Neuronal stem cell (in vitro differentiated cells): ENCODE results near the gene HDAC4.
A peak's percentile ranks its signal among the peaks of the same experiment; 100 is the strongest.

Source experiments
- DNase-seq: peaks from one replicate; pipeline ENCODE4 v3.0.0-alpha.2; 2013; ENCODE audit warnings: low spot score
- H2AFZ ChIP-seq: one replicate; pipeline ENCODE4 v1.6.1; 2013; ENCODE audit warnings: mild to moderate bottlenecking, low read length, inconsistent platforms
- H2AK5ac ChIP-seq: 2 replicates; pipeline ENCODE4 v1.6.1; 2013; ENCODE audit warnings: low read depth, mild to moderate bottlenecking, inconsistent platforms, low read length, moderate library complexity, mixed read lengths
- H2BK120ac ChIP-seq: 2 replicates; pipeline ENCODE4 v1.6.1; 2013; ENCODE audit warnings: low read depth, mild to moderate bottlenecking, inconsistent platforms, low read length, moderate library complexity, mixed read lengths
- H2BK12ac ChIP-seq: one replicate; pipeline ENCODE4 v1.6.1; 2013; ENCODE audit warnings: low read length, inconsistent platforms
- H2BK15ac ChIP-seq: 2 replicates; pipeline ENCODE4 v1.6.1; 2013; ENCODE audit warnings: mild to moderate bottlenecking, low read length, inconsistent platforms, mixed read lengths
- H2BK5ac ChIP-seq: one replicate; pipeline ENCODE4 v1.6.1; 2013; ENCODE audit warnings: inconsistent platforms, mild to moderate bottlenecking, low read length, moderate library complexity
- H3K14ac ChIP-seq: one replicate; pipeline ENCODE4 v1.6.1; 2013; ENCODE audit warnings: low read length, inconsistent platforms
- H3K18ac ChIP-seq: 2 replicates; pipeline ENCODE4 v1.6.1; 2013; ENCODE audit warnings: low read length, inconsistent platforms
- H3K23ac ChIP-seq: 2 replicates; pipeline ENCODE4 v1.6.1; 2013; ENCODE audit warnings: low read depth, mild to moderate bottlenecking, mixed read lengths, low read length, inconsistent platforms; ENCODE audit not compliant: poor library complexity
- H3K27ac ChIP-seq: replicated peaks from 3 replicates; pipeline ENCODE4 v1.5.1; 2013; ENCODE audit warnings: low read length, inconsistent platforms
- H3K27me3 ChIP-seq, 3 experiments: 2 replicates each; pipeline ENCODE4 v1.6.1; 2013; ENCODE audit warnings: low read length in 3 of 3, mild to moderate bottlenecking in 2 of 3, inconsistent platforms in 1 of 3, low read depth in 1 of 3, mixed read lengths in 1 of 3, moderate library complexity in 1 of 3; ENCODE audit not compliant: control insufficient read depth in 3 of 3, insufficient read depth in 3 of 3
- H3K36me3 ChIP-seq, 2 donors: replicated peaks in 1 of 2; 2 replicates each; pipeline ENCODE4 v1.6.1; 2013; ENCODE audit warnings: low read length in 2 of 2; ENCODE audit not compliant: control insufficient read depth in 2 of 2, insufficient read depth in 2 of 2
- H3K4ac ChIP-seq: 2 replicates; pipeline ENCODE4 v1.6.1; 2013; ENCODE audit warnings: inconsistent platforms, mild to moderate bottlenecking, low read length, moderate library complexity
- H3K4me1 ChIP-seq, 2 donors: 1 replicate in 1 of 2; 2 replicates in 1 of 2; pipeline ENCODE4 v1.6.1; 2013; ENCODE audit warnings: low read length in 2 of 2, low read depth in 1 of 2; ENCODE audit not compliant: control insufficient read depth in 2 of 2, insufficient read depth in 1 of 2
- H3K4me2 ChIP-seq: one replicate; pipeline ENCODE4 v1.6.1; 2013; ENCODE audit warnings: mild to moderate bottlenecking, low read length, inconsistent platforms; ENCODE audit not compliant: insufficient read depth, poor library complexity, severe bottlenecking
- H3K4me3 ChIP-seq, 2 donors: 2 replicates each; pipeline ENCODE4 v1.5.1; 2013; ENCODE audit warnings: low read length in 2 of 2, mild to moderate bottlenecking in 2 of 2, inconsistent platforms in 1 of 2, moderate library complexity in 1 of 2
- H3K79me1 ChIP-seq: one replicate; pipeline ENCODE4 v1.6.1; 2013; ENCODE audit warnings: low read depth, mild to moderate bottlenecking, inconsistent platforms, low read length, moderate library complexity
- H3K9ac ChIP-seq: one replicate; pipeline ENCODE4 v1.6.1; 2013; ENCODE audit warnings: mild to moderate bottlenecking, low read depth, low read length, inconsistent platforms; ENCODE audit not compliant: poor library complexity
- H3K9me3 ChIP-seq, 2 donors: replicated peaks in 1 of 2; 2 replicates each; pipeline versions ENCODE3 to v1.6.1; 2013; ENCODE audit warnings: low read length in 2 of 2, mild to moderate bottlenecking in 2 of 2, inconsistent platforms in 1 of 2, low read depth in 1 of 2, mixed read lengths in 1 of 2, moderate library complexity in 1 of 2; ENCODE audit not compliant: control insufficient read depth in 2 of 2, insufficient read depth in 1 of 2
- H4K8ac ChIP-seq: one replicate; pipeline ENCODE4 v1.6.1; 2013; ENCODE audit warnings: low read depth, mild to moderate bottlenecking, inconsistent platforms, low read length, moderate library complexity
- H4K91ac ChIP-seq: one replicate; pipeline ENCODE4 v1.6.1; 2013; ENCODE audit warnings: low read length, low read depth, mild to moderate bottlenecking, inconsistent platforms; ENCODE audit not compliant: poor library complexity
- WGBS, 2 donors: extraction: QIAGEN DNeasy Blood & Tissue Kit; methylation state at CpG; one replicate each; pipeline ENCODE4 v1.1.7; 2013; ENCODE audit warnings: missing lambda C conversion rate in 2 of 2, mixed read lengths in 1 of 2; ENCODE audit not compliant: insufficient read length in 2 of 2, insufficient replicate concordance in 1 of 2; ENCODE audit errors: extremely low coverage in 2 of 2; 5-methylcytosine and 5-hydroxymethylcytosine counted together

The HDAC4 gene

GRCh38 chr2:239053801-239054503 lies 346.9 kb downstream of the HDAC4 start:
- no peak overlapping the region for H3K27ac ChIP-seq
- peak overlapping the region; percentile 31 for H3K14ac ChIP-seq
- no peaks in the 10 kb centered on the region for H3K4me1 ChIP-seq
- H3K9me3 ChIP-seq, result peaks cover 2 to 7% of the 10 kb centered on the region in 2 donors
- peak overlapping the region; percentile 36 for H3K23ac ChIP-seq
- no peak overlapping the region for H2AFZ ChIP-seq
- no peak overlapping the region for H3K4ac ChIP-seq
- peaks cover 13 to 54% of the 10 kb centered on the region in 2 donors for H3K36me3 ChIP-seq
- no peak overlapping the region for H2AK5ac ChIP-seq
- H3K4me3 ChIP-seq, result no peak overlapping the region
- WGBS, 2 donors, result no CpG with 5 or more reads among the region's 15 CpGs
- DNase-seq, result no peak
- no peak overlapping the region for H3K18ac ChIP-seq
- no peaks in the 10 kb centered on the region for H3K79me1 ChIP-seq
- H2BK15ac ChIP-seq, result no peak overlapping the region
- no peak overlapping the region for H4K91ac ChIP-seq
- no peak overlapping the region for H2BK12ac ChIP-seq
- H3K4me2 ChIP-seq, result no peak overlapping the region
- no peak overlapping the region for H2BK120ac ChIP-seq
- no peak overlapping the region for H4K8ac ChIP-seq
- peak overlapping the region; percentile 37 for H3K9ac ChIP-seq
- H3K27me3 ChIP-seq, result no peaks in the 10 kb centered on the region
- H2BK5ac ChIP-seq, result peak overlapping the region; percentile 58

DNA sequence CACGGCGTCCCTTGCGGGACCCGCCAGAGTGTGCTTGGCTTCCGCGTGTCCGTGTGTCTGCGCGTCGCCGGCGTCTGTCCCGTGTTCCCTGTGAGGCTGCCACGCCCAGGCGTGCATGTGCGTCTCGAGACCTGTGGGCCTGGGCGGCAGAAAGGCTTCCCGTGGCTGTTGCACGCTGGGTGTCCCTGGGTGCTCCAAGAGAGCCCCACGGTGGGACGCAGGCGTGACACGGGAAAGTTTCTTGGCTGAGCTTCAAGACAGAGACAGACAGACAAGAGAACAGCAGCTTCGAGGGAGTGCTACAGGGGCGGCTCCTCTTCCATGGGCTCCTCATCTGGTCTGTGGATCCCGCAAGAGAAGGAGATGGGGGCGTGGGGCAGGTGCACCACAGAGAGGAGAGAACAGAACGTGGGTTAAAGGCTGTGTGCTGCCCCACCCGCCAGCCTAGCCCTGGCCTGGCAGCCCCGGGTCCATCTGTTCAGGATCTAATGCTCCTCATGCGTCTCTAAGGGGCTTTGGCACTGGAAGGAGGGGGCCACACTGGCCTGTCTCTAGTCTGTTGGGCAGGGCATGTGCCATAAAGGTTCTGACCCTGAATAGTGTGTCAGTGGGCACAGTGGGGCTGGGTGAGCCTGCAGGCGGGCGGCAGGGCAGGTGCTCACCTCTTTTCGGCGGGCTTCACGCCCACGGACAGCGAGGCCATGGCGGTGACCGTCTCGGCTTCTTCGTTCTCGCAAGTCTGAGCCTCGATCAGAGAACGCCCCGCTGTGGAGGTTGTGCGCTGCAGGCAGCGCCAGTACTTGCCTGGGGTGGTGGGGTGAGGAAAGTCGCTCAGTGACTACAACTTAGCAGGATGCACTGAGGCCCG lies 347.8 kb downstream of the HDAC4 start:
- no peak overlapping the region for H4K91ac ChIP-seq
- peak overlapping the region; percentile 13 for H2BK5ac ChIP-seq
- H3K4me3 ChIP-seq, result no peak overlapping the region
- H3K79me1 ChIP-seq, result no peaks in the 10 kb centered on the region
- peaks cover 2 to 7% of the 10 kb centered on the region in 2 donors for H3K9me3 ChIP-seq
- peak overlapping the region; percentile 77 for H2BK120ac ChIP-seq
- DNase-seq, result no peak
- no peak overlapping the region for H2AK5ac ChIP-seq
- no peak overlapping the region for H2BK12ac ChIP-seq
- no peak overlapping the region for H2BK15ac ChIP-seq
- H3K18ac ChIP-seq, result peak overlapping the region; percentile 27
- H3K36me3 ChIP-seq, result peaks cover 13 to 52% of the 10 kb centered on the region in 2 donors
- peak overlapping the region; percentile 71 for H3K14ac ChIP-seq
- H3K27ac ChIP-seq, result no peak overlapping the region
- H3K23ac ChIP-seq, result peak overlapping the region; percentile 39
- peak overlapping the region; percentile 4 for H3K9ac ChIP-seq
- WGBS, 2 donors, result no CpG with 5 or more reads among the region's 51 CpGs
- no peaks in the 10 kb centered on the region for H3K27me3 ChIP-seq
- no peak overlapping the region for H4K8ac ChIP-seq
- no peak overlapping the region for H3K4me2 ChIP-seq
- no peaks in the 10 kb centered on the region for H3K4me1 ChIP-seq
- no peak overlapping the region for H3K4ac ChIP-seq
- H2AFZ ChIP-seq, result no peak overlapping the region

DNA sequence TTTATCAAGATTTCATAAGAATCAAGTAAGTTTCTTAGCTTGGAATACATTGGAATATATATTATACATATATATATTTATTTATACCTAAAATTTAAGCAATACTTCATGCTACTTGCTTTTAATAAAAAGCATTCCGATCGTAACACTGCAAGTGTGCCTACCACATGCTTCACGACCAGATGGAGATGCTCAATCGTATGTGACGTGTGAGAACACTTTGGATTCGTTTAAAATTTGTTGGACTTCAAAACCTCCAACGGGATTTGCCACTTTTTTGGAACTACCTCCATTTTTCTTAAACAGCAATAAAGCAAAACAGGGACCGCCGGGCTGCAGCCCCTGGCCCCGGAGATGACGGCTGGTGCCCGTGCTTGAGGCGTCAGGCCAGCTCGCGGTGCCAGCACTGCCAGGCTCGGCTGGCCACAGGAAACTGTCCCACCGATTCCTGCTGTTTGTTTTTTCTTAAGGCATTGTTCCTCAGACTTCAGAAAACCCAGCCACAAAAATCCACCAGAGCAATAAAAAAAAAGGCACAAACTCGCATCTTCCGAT lies 348.9 kb downstream of the HDAC4 start:
- no CpG with 5 or more reads among the region's 19 CpGs for WGBS, 2 donors

GRCh38 chr2:239050252-239050649 lies 350.6 kb downstream of the HDAC4 start:
- no peak overlapping the region for H3K27ac ChIP-seq
- no peak overlapping the region for H3K9ac ChIP-seq
- H3K14ac ChIP-seq, result no peak overlapping the region
- H4K8ac ChIP-seq, result no peak overlapping the region
- no peaks in the 10 kb centered on the region for H3K4me1 ChIP-seq
- H4K91ac ChIP-seq, result no peak overlapping the region
- DNase-seq, result no peak
- no peak overlapping the region for H3K4ac ChIP-seq
- no peak overlapping the region for H3K18ac ChIP-seq
- no peak overlapping the region for H3K4me2 ChIP-seq
- no peak overlapping the region for H2BK120ac ChIP-seq
- no peak overlapping the region for H2BK5ac ChIP-seq
- H3K4me3 ChIP-seq, result no peak overlapping the region
- WGBS, 2 donors, result no CpG with 5 or more reads among the region's 3 CpGs
- H2BK15ac ChIP-seq, result no peak overlapping the region
- H3K79me1 ChIP-seq, result no peaks in the 10 kb centered on the region
- H3K27me3 ChIP-seq, result no peaks in the 10 kb centered on the region
- H3K23ac ChIP-seq, result no peak overlapping the region
- no peak overlapping the region for H2AFZ ChIP-seq
- no peak overlapping the region for H2BK12ac ChIP-seq
- peaks cover 13 to 36% of the 10 kb centered on the region in 2 donors for H3K36me3 ChIP-seq
- H3K9me3 ChIP-seq, result peaks cover 0 to 2% of the 10 kb centered on the region in 2 donors
- no peak overlapping the region for H2AK5ac ChIP-seq

More for the DNA sequence above, 348.9 kb downstream of the HDAC4 start:
- no peak overlapping the region for H3K4me3 ChIP-seq
- no peak overlapping the region for H3K23ac ChIP-seq
- no peak overlapping the region for H3K9ac ChIP-seq
- no peak for DNase-seq
- no peaks in the 10 kb centered on the region for H3K27me3 ChIP-seq
- no peak overlapping the region for H2BK15ac ChIP-seq
- peaks cover 13 to 43% of the 10 kb centered on the region in 2 donors for H3K36me3 ChIP-seq
- H4K8ac ChIP-seq, result no peak overlapping the region
- no peak overlapping the region for H2BK120ac ChIP-seq
- peaks cover 0 to 2% of the 10 kb centered on the region in 2 donors for H3K9me3 ChIP-seq
- no peak overlapping the region for H3K18ac ChIP-seq
- H3K27ac ChIP-seq, result no peak overlapping the region
- no peak overlapping the region for H2BK12ac ChIP-seq
- H4K91ac ChIP-seq, result no peak overlapping the region
- H2BK5ac ChIP-seq, result no peak overlapping the region
- no peaks in the 10 kb centered on the region for H3K79me1 ChIP-seq
- no peak overlapping the region for H3K4ac ChIP-seq
- no peak overlapping the region for H3K4me2 ChIP-seq
- H3K4me1 ChIP-seq, result no peaks in the 10 kb centered on the region
- no peak overlapping the region for H3K14ac ChIP-seq
- no peak overlapping the region for H2AFZ ChIP-seq
- no peak overlapping the region for H2AK5ac ChIP-seq
